Measurements from ENCODE around the gene TLE4.
A peak's percentile ranks its signal among the peaks of the same experiment; 100 is the strongest.

Gene TLE4

GRCh38 chr9:79572608-79573411 lies 1.0 kb downstream of the TLE4 start:
- peak; percentile 40 for DNase-seq

DNA sequence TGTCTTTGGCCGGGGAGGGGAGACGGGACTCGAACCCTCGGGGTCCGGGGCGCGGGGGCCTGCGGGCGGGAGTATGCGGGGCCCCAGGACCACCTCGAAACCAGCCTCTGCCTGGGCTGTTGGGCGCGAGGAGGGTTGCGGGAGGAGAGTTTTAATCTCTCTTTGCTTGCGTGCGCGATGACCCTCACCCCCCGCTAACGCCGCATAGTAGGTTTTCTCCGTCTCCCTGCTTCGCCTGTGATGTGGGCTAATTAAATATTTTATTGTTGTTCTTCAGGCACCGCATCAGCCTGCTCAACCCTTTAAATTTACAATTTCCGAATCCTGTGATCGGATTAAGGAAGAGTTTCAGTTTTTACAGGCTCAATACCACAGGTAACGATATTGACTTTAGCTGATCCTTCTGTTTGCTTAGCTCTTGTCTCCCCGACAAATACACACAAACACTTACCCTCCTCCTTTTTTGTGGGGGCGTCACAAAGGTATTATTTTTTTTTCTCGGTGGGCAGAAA lies 1.7 kb downstream of the TLE4 start:
- DNase-seq: no peak

DNA sequence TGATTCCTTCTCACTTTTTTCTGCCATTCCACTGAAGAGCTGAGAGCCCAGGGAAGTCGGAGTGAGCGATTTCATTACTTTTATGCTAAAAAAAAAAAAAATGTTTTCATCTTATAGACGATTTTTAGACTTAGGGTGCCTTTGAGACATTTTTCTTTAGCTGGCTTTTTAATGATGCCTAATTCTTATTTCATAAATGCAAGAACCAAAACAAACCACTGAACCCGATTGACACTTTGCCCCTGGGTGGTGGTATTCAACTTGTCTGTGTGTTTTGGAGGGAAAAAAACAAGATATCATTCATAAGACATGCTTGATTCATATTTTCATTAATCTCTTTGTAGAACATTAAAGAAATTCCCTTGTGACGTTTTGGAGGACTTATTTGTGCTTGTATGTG lies 2.4 kb downstream of the TLE4 start:
- no peak for DNase-seq

DNA sequence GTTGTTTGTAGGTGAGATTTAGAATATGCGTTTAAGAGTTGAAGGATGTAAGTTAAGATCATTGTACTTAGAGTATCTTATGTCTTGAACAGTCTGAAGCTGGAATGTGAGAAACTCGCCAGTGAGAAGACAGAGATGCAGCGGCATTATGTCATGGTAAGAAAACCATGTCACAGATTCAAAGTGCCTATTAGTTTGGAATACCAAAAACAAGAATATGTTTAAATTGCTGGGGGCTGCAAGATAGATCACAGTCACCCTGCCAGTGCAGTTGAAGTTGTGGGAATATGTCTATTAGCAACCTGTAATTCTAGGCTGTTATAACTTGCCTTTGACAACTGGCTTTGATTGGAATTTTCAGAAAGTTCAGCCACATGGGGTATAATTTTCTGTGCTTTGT lies 3.0 kb downstream of the TLE4 start:
- DNase-seq: peak; percentile 33

DNA sequence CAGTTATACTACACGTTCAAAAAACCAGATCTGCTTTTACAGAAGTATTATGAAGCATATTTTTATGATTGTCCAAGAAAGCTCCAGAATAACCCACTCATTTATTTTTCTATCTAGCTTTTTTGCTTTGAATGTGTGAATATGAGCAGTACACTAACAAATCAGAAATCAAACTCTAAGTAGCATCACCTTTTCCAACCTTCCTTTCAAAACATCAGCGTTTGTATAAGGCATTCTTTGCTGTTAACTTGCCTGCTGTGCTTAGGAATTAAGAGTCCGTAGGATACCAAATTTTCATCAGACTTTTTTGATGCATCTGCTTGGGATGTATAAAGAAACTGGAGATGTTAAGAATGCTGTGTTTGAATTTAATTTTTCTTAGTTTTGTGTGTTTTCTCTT lies 3.8 kb downstream of the TLE4 start:
- DNase-seq: no peak

DNA sequence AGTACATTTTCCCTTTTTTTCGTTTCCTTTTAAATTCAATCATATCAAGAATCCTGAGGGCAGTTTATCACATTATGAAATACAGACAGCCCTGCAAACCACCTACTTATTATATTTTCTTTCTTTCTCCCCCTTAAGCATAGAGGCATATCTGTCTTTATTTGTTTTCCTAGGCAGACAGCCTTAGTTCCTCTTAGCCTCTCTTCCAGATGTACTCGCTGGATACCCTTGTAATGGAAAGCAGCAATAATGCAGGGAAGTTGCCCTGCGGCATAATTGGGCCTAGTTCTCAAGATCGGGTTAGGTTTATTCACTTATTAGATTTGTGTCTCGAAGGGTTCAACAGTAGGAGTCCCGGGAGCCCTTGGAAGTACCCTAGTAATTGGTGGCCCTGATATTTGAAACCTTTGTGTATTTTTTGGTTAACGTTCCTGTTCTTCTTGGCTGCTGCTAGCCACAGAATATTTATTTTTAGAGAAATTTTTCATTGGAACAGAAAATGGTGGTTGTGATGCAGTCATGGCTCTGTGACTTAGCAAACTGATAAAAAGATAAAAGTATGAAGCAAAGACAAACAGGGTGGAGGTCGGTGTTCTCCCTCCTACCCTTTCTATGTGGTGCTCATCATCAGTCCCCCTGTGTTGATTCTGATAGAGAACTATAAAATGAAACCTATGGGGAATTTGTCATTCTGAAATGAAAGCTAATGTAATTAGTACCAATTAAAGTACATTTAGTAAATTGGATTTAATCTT lies 6.4 kb downstream of the TLE4 start:
- no peak for DNase-seq

DNA sequence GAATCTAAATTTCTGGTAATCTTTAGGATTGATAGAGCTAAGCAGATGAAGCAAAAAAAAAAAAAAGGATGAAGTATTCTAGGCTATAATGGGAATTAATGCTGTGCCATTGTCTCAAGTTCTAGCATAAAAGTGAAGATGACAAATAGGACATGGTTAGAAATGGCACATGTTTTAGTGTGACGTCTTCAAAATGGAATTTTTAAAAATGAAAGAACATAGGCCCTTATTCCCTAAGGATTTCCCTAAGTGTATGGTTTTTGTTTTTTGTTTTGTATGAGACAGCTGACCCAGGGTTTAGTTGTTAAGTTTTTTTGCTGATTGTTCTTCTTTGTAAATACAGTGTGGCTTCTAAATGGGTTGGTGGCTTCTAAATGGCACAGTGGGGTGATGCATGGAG lies 7.1 kb downstream of the TLE4 start:
- peak; percentile 30 for DNase-seq

GRCh38 chr9:79579624-79580023 lies 7.9 kb downstream of the TLE4 start:
- DNase-seq: no peak

DNA sequence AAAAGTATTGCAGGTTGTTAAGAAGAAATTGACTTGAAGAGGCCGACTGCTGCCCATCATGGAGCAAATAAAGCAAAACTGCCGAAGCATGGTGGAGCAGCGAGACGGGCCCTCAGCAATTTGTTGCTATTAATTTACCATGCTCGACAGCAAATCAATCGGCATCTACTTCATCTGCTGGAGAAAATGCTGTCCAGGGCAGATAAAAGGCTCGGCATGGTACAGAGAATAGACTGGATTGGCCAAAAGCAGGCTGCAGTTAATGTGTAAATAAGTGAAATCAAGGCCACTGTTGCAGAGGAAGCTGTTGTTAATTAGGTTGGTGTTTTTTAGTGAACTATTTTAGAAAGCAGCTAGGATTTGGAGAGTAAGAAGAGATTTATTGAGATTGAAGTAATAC lies 8.3 kb downstream of the TLE4 start:
- DNase-seq: no peak

- peak; percentile 43 for DNase-seq
Measured at GRCh38 chr9:79581388-79581787, 9.6 kb downstream of the TLE4 start.

DNA sequence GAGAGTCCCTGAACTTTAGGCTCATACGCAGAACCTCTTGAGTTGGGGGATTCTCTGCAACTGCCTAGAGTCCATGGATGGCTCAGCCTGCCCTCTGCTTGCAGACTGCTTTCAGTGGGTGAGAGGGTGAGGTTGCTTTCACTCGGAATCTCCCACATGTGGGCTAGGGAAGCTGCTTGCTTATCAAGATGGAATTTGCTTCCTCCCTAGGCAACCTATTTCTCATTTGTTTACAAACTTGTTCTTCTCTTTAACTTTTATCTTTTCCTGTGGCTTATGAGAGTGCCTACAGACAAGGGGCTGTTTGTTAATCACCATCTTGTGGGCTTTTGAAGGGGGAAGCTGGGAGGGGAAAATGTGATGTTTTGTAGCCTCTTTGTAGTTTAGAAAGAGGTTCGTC lies 10.0 kb downstream of the TLE4 start:
- DNase-seq: peak; percentile 74

DNA sequence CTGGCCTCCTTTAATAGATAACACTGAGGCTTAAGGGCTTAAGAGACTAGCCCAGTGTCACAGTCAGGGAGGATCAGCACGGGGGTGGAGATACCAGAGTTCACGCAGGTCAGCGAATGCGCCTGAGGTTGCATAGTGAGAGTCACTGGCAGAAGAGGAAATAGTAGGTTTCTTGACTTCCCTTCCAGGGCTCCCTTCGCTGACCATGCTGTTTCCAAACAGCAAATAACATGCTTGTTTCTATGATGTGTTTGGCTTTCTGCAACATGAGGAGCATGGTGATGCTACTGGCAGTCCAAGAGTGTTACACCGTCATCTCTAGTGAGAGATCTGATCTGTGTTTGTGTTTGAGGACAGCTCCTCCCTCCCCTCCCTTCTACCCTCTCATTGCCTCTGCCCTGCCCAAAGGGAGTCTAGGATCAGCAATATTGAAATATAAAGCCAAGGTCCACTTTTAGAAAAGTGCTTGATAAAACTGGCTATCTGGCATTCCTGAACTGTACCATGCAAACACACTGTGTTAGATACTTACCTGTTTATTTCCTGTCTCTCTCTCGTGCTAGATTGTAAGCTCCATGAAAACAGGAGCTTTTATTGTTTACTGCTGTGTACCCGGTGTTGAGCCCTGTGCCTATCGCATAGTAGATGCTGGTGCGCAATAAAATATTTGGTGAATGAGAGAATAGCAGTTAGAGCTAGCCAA lies 12.3 kb downstream of the TLE4 start:
- no peak for DNase-seq

DNA sequence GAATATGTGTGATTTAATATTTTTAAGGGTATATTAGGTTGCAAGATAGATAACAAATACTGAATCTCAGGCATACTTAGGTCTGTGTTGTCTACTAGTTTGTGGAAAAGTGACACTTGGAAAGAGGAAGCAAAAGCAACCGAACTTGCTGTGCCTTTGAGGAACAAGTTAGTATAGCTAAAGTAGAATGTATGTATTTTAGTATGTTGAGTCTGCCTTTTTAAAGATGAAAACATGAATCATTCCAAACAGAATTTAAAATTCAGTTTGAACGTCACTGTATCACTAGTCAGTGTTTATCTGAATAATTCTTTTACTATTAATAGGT lies 12.9 kb downstream of the TLE4 start:
- no peak for DNase-seq

DNA sequence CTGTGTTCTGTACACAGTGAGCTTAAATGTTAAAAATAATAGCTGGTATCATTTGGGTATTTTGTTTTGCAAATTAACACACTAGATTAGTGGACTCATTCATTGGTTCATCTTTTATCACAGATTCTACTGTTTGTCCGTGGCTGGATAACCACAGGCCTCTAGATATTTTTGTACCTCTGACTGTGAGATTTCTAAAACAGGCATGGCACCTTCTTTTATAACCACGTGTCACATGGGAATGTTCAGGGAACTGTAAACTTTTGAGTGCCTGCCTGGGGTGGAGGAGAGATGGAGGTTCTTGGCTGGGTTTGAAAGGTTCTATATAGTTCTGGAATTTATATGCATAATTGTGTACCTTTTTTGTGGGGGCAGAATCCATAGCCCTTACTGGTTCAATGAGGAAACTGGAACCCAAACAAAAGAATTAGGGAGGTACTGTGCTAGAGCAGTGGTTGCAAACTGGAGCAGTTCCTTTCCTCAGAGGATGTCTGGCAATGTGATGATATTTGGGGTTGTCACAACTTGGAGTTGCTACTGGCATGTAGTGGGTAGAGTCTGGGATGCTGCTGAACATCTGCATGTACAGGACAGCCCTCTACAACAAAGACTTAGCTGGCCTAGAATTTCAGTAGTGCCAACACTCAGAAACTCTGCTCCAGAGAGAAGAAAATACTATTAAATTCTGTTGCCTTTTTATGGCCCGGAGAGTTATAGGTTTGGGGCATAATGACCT lies 16.9 kb downstream of the TLE4 start:
- DNase-seq: no peak

GRCh38 chr9:79591458-79591857 lies 19.7 kb downstream of the TLE4 start:
- DNase-seq: no peak

DNA sequence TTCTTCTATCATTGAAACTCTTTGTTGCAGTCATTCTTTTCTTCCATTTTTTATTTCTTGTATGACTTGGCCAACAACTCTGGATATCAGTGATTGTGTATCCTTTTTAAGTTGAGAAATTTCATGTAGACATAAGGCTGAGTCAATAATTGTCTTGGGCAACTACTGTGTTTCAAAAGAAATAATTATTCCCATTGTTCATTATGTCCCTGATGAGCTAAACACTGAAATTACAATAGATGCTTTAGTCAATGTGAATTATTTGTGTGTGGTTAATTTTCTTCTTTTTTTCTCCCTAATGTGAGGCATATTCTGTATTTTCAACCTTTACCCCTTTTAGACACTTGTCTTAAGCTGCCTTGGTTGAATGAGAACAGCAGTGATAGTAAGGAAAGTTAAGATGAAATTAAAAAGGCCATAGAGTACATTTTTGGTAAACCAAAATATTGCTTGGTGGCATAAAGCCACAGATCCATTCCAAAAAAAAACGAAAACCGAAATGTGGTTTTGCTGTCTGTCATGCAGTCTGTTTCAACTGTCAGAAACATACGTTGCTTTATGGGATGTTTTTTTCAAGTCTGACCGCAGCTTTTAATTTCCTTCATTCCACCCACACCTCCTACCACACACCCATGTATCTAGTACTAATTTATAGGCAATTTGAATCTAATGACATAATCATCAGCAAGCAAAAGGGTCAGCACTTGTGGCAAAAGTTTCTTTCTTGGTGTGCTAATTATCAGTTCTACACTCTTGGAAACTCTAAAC lies 21.1 kb downstream of the TLE4 start:
- DNase-seq: peak; percentile 46

DNA sequence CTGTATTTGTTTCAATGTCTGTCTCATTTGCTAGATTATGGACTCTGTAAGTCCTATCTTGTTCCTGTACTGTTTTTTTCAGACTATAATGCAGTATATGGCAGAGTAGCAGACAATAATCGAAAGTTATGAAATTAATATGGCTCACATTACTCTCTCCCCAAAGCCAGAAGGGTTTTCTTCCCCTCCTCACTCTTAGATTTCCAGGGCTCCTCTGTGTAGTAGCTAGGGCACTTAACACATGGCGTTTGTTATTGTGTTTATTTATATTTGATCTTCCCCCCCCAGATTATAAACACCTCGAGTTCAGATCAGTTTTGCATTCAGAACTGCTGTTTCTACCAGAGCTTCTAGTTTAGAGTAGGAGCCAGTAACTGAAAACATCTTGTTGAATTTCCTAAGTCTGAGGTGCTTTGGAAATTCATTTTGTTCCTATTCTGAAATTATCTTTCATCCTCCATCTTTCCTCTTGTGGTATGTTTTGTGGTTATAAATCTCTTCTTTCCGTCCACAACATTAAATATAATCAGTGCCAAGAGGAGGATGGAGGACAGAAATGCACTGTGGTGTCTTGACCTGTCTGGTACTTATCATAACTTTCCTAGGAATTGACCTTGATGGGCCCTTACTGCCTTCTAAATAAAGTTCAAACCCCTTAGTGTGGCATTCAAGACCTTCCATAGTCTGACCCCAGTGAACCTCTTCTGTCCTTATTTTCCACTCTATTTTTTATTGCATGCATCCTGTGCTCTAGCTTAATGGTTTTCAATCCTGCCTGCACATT lies 27.0 kb downstream of the TLE4 start:
- no peak for DNase-seq

DNA sequence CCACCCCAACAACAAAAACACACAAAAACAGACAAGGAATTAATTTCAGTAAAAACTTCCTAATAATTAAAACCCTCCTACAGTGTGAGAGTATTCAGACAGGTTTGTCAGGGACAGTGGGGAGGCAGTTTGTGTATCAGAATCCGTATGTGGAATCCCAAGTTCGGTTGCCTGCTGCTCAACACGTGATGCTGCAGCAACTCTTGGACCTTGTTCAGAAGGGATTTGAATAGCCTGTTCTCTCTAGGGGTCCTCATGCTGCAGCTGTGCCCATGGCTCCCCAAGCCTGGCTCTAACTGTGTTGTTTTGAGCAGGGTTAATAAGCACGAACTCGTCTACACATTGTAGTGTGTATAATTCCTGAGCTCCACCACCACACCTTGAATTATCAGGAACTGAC lies 28.7 kb downstream of the TLE4 start:
- DNase-seq: no peak

DNA sequence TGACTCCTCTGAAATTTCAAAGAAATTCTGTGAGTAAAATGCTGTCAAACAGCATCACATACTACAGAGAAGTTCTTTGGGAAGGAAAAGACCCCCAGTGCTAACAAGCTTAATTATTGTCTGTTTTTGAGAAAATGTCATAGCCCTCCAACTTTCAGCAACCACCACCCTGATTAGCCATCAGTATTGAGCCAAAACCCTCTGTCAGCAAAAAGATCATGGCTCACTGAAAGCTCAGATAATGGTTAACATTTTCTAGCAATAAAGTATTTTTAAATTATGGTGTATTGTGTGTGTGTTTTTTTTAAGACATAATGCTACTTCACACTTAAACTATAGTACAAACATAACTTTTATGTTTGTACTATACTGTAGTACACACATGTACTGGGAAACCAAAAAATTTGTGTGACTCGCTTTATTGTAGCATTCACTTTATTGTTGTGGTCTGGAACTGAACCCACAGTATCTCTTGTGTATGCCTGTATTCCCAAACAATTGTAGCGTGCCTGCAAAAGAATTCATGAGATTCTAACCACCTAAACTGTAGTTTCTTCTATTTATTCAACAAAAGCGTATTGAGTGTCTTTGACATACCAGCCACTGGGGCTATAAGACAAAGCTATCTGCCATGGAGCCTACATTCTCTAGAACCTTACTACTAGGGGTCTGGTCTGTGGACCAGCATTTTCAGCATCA lies 31.6 kb downstream of the TLE4 start:
- DNase-seq: peak; percentile 54

GRCh38 chr9:79604149-79604548 lies 32.4 kb downstream of the TLE4 start:
- no peak for DNase-seq
